Stimulated activated CD8-positive, alpha-beta memory T cell treated with anti-CD3 and anti-CD28 coated beads, Interleukin-4, amount 100 ng/mL, for 4 hours (primary cell): ENCODE data around the gene METRNL.

Experiments used
- DNase-seq, 2 donors: peaks; one replicate each; pipeline ENCODE4 v3.0.0-alpha.2; 2020; ENCODE audit warnings: low read depth in 2 of 2, low spot score in 1 of 2

METRNL gene

DNA sequence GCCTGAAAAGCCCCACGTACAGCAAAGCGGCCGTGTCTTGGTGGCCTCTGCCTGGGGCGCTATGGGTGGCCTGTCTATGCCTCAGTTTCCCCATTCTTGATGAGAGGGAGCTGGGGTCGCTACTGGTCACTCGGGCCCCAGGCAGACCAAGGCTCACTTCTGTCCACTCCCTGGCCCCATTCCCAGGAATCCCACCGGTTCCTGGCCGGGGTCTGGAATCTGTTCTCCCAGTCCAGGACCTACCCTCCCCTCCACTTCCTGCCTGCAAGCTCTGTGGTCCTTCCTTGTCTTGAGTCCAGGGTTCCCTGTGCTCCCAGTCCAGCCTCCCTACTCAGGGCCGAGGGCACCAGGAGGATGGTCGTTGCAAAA is 24.5 kb downstream of the METRNL start:
- no peak for DNase-seq

DNA sequence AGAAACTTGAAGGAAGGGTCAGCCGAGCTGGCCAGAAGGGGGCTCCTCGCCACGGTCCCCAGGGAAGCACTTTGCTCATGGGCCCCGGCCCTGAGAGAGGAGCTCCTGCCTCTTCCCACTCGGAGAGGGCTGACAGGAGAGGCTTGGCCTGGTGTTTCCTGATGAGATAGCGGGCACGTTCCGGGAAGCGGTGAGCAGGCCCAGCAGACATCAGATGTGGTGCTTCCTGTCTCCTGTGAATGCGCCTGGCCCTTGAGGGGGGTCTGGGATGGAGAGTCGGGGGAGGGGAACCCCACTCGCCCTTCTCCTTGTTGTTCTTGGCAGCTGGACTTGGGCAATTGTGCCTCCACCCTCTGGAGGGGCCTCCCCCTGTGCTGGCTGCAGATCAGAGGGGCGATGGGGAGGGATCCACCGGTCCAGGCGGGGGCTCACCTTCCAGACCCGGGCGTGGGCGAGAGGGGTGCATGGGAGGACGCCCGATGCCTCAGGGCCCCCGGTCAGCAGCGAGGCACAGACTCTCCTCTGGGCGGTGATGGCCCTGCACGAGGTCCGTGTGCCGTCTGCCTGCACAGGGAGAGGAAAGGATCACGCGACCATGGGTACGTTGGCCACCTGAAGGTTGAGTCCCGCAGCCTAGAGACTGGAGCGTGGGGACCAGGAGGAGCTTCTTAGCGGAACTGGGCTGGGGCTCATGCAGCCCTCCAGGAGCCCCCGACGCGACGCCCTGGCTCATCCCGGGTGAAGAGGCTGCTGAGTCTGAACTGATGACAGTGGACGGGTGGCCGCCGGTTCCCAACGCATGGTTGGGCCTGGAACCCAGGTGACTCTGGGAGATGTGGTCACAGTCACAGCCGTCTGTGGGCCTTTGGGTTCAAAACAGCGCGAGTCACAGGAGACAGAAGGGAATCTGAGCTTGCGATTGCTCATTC is 25.4 kb downstream of the METRNL start:
- DNase-seq: no peak

DNA sequence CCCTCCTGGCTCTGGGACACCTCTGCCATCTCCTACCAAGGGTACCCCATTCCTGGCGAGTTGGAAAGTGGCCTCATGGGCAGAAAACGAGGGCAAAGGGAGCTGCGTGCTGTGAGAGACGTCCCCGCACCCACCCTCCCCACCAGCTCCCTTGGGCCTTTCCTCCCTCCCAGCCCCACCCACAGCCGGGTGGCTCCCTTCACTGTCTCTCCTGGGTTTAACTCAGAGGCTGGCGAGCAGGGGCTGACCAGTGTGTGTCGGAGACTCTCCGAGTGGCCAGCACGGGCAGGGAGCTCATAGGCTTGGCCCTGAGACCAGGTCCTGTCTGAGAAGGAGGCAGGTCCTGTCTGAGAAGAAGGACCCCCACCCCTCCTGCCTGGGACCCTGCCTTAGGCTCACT is 26.1 kb downstream of the METRNL start:
- no peak for DNase-seq

DNA sequence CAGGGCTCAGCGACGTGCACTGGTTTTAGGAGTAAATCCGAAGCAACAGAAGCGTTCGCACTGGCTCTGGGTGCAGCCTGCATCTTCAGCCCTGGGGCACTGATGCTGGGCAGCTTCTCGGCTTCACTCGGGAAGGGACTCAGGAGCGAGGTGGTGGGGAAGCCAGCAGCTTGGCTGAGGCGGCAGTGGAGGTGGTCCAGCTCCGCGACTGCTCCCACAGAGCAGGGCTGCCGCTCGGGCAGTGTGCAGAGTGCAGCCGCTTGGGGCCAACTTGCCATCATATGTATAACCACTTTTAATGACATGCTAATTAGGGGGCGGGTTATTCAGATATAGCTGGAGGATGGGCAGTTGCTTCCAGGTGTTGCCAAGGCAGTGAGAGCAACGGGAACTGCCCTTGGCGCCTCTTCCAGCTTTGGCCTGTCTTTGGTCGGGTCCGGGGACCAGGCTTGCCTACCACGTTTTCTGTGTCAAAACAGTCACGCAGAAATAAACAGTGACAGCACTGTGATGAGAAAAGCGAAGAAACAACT is 26.7 kb downstream of the METRNL start:
- DNase-seq: no peak

DNA sequence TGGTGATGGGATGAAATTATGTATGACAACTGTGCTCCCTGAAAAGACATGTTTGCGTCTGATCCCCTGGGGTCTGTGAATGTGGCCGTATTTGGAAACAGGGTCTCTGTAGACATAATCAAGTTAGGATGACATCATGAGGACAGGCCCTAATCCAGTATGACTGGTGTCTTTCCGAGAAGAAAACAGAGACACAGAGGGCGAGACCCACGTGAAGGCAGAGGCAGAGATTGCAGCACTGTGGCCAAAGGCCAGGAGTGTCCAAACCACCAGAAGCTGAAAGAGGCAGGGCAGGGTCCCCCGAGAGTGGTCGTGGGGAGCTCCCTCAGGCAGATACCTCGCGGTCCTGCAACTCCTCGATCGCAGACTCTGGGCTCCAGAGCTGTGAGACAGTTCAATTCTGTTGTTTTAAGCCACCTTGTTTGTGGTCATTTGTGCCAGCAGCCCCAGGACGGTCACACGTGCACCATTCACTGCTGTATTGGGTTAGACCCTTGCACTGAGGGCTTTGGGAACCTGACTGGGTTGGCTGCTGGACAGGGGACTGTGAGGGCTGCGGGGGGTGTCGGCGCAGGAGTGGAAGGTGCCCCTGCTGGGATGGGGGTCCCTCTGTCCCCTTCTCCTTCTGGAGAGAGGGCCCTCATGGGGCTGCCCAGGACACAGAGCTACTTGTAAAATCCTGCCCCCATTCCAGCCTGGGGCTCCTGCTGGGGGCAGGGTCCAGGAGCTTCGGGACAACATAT is 27.7 kb downstream of the METRNL start:
- no peak for DNase-seq

DNA sequence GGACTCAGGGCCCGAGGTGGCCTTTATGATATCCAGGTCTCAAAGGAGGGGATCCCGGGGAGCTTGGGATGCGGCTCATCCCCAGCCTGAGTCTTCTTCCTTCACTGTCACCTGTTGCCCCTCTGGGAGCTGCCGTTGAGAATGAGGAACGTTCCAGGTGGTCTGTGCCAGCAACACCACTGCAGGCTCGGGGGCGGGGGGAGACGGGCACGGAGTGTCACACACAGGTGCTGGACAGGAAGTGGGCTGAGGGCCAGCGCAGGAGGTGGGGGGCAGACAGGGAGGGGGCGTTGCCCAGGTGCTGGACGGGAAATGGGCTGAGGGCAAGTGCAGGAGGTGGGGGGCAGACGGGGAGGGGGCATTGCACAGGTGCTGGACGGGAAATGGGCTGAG is 28.2 kb downstream of the METRNL start:
- no peak for DNase-seq

DNA sequence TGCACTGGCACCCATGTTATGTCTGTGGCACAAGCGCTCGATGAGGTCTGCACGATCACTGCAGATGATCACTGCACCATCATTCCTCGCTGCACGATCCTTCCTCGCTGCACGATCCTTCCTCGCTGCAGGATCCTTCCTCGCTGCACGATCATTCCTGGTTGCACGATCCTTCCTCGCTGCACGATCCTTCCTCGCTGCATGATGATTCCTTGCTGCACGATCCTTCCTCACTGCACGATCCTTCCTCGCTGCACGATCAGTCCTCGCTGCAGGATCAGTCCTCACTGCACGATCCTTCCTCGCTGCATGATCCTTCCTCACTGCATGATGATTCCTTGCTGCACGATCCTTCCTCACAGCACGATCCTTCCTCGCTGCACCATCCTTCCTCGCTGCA is 29.3 kb downstream of the METRNL start:
- no peak for DNase-seq

DNA sequence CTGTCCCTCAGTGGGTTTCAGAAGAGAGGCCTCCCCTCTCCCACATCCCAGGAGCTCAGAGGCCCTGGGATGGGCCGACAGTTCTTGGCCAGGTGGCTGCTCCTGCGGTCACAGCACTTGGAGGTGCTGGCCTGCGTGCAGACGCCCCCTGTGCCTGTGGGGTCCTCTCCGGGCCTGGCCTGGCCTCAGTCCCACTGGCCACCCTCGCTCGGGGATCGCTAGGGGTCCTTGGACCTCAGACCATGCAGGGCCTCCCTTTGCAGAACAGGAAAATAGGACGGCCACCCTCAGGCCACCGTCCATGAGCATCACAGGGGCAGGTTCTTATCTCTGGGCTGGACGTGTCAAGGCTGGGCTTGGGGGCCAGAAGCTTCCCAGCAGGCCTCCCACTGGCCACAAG is 30.0 kb downstream of the METRNL start:
- DNase-seq: no peak

DNA sequence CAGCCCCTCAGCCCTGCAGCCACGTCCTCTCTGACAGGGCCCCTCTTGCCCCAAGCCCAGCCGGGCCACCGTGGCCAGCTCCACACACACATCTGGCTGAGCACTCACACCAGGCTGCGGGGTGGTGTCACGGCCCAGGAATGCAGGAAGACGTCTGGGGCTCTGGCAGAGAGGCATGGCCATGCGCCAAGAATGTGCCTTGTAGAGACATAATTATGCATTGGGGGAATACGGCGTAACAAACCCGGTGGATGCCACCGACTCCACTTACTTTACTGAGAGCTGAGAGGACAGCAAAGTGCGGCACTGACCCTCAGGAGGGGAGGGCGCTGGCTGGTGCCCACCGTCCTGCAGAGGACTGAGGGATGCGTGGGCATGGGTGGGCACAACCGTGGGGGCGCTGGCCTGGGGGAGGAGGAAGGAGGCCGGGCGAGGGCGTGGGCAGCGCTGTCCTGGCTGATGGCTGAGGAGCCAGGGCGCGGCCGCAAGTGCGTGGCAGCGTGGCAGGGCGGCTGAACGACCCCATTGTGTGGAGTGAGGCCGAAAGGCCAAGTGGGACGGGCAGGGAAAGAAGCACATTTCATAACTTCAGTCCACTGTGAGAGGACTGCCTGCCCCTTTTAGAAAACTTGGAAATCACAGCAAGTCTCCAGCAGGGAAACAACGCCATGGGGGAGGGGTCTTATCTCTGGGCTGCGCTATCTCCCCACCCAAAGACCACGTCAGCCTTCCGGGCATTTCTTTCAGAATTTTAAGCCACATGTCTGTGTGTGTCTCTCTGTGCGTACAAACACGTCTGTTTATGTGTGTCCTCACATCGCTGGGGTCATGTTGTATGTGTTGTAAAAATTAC is 30.6 kb downstream of the METRNL start:
- DNase-seq: no peak

DNA sequence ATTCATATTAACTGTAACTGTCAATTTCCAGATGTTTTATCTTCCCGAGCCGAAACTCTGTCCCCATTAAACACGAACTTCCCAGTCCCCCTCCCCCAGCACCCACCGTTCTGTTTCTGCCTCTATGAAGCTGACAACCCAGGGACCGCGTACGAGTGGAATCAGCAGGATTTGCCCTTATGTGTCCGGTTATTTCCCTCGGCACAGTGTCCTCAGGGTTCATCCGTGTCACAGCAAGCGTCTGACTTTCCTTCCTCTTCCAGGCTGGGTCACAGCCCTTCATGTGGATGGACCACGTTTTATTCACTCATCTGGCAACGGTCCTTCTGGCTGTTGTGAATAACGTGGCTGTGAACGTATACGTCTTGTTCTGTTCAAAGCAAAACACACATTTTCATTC is 31.3 kb downstream of the METRNL start:
- DNase-seq: no peak

DNA sequence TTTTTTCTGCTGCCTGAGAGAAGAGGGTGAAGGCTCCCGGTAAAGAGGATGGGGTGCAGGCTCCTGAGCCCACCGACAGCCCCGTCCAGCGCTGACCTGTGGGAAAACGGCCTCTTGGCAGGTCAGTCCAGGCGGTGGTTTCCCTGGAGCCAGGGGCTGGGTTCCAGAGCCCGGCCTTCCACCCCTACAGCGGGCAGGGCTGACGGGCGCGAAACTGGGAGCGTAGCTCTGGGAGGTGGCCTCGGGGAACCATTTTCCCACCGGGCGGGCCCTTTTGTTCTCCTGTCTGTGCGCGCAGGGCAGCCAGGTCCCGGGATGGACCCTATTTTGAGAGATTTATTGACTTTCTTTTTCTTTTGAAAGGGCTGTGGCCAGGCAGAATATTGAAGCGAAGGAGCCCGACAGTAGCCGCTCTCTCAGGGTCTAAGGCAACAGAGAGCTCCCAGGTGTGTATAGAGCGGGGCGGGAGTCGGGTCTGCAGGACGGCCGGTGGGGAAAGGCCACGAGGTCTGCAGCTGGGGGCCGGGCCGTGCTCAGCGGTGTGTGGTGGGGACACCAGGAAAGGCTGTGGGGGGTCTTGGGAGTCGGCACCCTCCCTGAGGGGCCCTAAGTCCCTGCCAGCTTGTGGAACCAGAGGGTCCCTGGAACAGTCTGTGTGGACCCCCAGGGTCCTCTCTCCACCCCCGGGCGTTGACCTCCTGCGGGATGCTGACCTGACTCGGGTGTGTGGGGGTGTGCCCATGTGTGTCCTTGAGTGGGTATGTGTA is 32.3 kb downstream of the METRNL start:
- no peak for DNase-seq

DNA sequence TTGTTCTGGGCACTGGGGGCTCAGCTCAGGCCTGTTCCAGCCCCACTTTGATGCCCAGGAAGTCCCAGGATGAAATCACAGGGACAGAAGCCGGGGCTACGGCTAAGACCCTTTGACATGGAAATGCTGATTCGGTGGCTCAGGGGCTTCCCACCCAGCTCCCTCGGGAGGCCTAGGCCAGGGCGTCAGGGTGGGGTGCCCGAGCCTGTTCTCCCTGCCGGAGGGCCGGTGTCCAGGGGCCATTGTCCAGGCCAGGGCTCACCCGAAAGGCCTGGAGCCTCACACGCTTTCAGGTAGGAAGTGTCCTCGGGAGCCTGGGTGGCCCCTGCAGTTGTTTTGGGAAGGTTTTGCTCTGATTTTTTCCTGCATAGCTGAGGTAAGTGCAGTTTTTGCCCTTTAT is 34.0 kb downstream of the METRNL start:
- DNase-seq: no peak

DNA sequence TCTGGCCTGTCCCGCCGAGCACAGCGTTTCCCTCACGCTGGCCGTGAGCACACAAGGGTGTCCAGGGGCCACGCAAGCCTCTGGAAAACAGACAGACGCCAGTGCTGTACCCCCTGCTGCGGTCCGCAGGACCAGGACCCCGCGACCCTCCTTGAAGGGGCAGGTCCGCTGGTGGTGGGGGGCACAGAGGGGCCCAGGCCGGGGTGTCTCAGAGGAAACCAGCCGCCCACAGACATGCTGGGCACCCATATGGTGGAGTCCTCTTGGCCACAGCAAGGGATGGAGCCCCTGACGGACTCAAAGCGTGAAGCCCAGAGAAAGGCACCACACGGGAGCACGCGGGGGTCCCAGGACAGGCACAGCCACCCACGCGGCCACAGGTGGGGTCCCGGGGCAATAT is 34.4 kb downstream of the METRNL start:
- no peak for DNase-seq

DNA sequence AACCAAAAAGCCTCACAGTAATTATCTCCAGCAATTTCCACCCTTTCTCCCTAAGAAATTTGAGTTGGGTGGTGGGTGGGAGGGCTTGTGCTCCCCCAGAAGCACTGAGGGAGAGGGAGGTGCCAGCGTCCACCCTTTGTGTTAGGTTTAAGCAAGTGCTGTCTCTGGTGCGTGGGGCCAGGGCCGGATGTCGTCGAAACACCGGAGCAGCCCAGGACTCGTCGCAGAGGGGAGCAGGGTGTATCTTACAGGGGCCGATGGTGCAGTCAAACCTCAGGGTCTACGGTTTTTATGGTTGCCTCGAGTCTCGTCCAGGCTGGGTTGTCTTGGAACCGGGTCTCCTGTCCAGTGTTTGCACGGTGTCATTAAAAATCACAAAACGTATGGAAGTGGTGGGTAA is 35.3 kb downstream of the METRNL start:
- DNase-seq: no peak

DNA sequence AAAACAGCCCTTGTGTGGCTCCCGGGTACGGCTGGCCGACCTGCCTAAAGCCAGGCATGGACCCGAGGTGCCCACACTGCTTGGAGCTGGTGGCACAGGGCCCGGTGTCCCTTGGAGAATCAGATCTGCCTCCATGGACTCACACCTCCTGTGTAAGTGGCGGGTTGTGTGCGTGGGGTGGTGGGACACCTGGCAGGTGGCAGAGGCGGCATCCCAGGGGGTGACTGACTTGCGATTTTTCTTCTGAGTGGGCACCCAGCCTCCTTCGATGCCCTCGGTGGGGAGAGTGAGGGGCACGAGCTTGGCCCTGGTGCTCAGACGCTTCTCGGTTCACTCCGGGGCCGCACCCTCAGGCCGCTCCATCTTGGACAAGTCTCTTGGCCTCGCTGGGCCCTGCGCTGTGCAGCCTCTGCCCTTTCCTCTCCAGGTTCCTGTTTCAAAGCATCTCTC is 35.8 kb downstream of the METRNL start:
- no peak for DNase-seq

DNA sequence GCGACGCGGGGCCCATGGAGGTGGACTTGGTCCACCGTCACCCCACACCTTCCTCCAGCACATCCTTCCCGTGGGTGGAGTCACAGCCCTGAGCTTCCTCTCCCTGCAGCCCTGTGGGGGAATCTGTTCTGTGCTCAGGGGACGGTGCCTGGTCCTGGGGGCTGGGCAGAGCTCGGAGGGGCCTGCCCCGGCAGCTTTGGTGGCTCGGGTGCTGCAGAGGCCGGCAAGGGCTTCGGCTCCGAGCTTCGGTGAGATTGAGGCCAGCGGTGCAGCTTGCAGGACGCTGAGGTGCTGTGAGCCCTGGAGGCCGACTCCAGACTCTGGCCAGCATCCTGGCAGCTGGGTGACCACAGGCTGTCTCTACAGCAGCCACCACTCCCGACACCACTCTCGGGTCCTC is 36.4 kb downstream of the METRNL start:
- DNase-seq: no peak

DNA sequence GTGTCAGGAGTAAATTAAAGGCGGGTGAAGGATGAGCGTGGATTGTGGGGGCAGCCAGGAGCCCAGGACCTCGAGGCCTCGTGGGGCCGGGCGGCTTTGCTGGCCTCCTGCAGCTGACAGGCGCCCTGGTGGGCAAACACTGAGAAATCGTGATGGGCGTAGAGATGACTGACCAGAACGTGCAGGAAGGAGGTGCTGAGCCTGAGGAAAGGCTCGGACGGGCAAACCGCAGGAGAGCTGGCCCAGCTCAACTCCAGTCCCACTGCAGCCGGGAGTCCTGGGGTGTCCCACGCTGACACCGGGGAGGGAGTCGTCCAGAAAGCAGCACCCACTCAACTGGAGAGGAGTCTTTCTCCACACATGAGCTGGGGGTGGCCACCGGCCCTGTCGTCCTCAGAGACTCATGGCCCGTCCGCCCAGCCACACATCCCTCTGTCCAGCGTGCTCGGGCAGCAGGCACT is 36.9 kb downstream of the METRNL start:
- no peak for DNase-seq

DNA sequence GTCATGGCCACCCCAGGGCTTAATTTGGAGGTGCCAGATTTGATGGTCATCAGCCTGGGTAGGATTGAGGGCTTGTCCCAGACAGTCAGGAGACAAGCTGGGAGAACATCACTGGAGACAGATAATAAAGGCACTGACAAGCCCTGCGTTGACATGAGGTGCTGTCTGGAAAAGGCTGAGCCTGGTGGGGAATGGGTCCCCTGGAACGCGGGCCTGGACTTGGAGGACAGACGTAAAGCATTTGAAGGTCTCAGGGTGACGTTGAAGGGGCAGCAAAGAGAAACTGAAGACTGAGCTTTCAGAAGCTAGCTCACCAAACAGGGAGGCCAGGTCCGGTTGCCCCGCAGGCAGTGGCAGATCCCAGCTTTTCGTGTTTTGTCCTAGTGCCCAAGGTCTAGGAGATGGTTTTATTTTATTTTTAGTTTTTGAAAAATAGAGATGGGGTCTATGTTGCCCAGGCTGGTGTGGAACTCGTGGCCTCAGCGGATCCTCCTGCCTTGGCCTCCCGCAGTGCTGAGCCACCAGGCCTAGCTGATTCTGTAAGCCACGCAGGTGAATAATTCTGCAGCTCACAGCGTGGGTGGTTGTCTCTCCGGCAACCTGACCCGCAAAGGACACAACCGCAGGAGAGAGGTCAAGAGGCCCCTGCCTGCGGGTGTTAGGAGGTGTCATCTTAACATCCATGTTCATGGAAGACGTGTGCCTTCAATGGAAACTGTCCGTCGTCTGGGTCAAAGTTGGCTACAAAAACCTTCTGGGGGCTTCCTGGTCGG is 37.6 kb downstream of the METRNL start:
- no peak for DNase-seq

DNA sequence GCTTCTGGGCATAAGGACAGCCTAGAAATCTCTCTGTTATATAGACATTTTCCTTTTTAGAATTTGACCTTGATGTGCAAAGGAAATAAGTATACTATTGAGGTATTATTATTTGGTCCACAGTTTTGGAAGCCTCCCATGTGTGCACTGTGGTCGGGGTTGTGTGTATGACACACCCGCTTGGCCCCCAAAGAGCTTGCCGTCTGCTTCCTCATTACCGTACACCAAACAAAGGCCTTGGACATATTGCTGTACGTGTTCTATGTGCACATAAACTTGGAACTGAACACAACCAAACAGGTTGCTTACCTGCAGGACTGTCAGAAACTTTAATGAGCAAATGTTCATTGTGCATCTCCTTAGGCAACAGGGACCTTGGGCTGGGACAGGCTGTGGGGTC is 38.2 kb downstream of the METRNL start:
- no peak for DNase-seq
